ENCODE data around the gene WT1.

DNA sequence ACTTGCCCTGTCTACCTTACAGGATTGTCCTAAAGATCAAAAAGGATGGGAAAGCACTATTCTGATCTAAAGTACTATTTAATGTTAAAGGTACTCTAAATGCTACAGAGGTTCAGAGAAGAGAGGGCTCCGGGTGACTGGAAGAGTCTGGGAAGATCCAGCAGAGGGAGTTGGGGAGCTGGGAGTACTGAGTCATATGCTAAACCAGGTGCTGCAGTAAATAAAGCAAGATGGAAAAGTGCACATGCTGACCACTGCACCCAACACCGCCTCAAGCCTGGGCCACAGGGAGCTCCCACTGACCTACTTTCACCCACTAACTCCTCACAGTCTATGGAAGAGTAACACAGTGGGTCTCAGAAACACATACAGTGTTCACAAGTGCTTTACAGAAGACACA is 49.3 kb downstream of the WT1 start:
- TF ChIP-seq, protein P1, sequence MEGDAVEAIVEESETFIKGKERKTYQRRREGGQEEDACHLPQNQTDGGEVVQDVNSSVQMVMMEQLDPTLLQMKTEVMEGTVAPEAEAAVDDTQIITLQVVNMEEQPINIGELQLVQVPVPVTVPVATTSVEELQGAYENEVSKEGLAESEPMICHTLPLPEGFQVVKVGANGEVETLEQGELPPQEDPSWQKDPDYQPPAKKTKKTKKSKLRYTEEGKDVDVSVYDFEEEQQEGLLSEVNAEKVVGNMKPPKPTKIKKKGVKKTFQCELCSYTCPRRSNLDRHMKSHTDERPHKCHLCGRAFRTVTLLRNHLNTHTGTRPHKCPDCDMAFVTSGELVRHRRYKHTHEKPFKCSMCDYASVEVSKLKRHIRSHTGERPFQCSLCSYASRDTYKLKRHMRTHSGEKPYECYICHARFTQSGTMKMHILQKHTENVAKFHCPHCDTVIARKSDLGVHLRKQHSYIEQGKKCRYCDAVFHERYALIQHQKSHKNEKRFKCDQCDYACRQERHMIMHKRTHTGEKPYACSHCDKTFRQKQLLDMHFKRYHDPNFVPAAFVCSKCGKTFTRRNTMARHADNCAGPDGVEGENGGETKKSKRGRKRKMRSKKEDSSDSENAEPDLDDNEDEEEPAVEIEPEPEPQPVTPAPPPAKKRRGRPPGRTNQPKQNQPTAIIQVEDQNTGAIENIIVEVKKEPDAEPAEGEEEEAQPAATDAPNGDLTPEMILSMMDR (IDR thresholded peaks at IDR 0.05), result peak in 1 of 4 experiments; percentile 12
- TF ChIP-seq POLR2A (IDR thresholded peaks at IDR 0.05), result no peak
